ENCODE measurements around the gene OR8U1.

OR8U1 gene

GRCh38 chr11:56404393-56404792 is 29.0 kb downstream of the OR8U1 start:
- TF ChIP-seq CTCF (IDR thresholded peaks at IDR 0.05; ENCODE audit: low read length) (no peak), EZH2 (IDR thresholded peaks at IDR 0.05; ENCODE audit: borderline replicate concordance, low read length) (no peak)
- Histone ChIP-seq H3K9me2 (ENCODE audit: low read depth, low read length) (no peaks in the 10 kb centered on the region), H2AFZ (ENCODE audit: low read length) (no peak overlapping the region), H3K4me1 (ENCODE audit: insufficient read depth, low read length, severe bottlenecking) (no peaks in the 10 kb centered on the region), H3K27me3 (ENCODE audit: insufficient read depth, low read length) (no peaks in the 10 kb centered on the region), H3K36me3 (ENCODE audit: insufficient read depth, low read length) (no peaks in the 10 kb centered on the region), H3K4me2 (ENCODE audit: low read length) (no peak overlapping the region), H3K9me3 (ENCODE audit: low read length) (no peaks in the 10 kb centered on the region), H3K4me3 (ENCODE audit: low read depth, low read length, poor library complexity, severe bottlenecking) (no peak overlapping the region), H4K20me1 (ENCODE audit: insufficient read depth, low read length) (no peaks in the 10 kb centered on the region), H3K9ac (ENCODE audit: low read length) (no peak overlapping the region), H3K79me2 (ENCODE audit: insufficient read depth, low read length) (no peaks in the 10 kb centered on the region), H3F3A (ENCODE audit: insufficient read depth, low read length) (no peaks in the 10 kb centered on the region), H3K27ac (ENCODE audit: low read depth, low read length, poor library complexity, severe bottlenecking) (no peak overlapping the region)

GRCh38 chr11:56410801-56411200 is 35.4 kb downstream of the OR8U1 start:
- no peaks in the 10 kb centered on the region for H3K79me2 ChIP-seq (ENCODE audit: insufficient read depth, low read length)
- H3K27ac ChIP-seq (ENCODE audit: low read depth, low read length, poor library complexity, severe bottlenecking), result no peak overlapping the region
- no peak overlapping the region for H3K4me3 ChIP-seq (ENCODE audit: low read depth, low read length, poor library complexity, severe bottlenecking)
- no peak overlapping the region for H3K4me2 ChIP-seq (ENCODE audit: low read length)
- no peaks in the 10 kb centered on the region for H3F3A ChIP-seq (ENCODE audit: insufficient read depth, low read length)
- no peaks in the 10 kb centered on the region for H4K20me1 ChIP-seq (ENCODE audit: insufficient read depth, low read length)
- no peaks in the 10 kb centered on the region for H3K9me2 ChIP-seq (ENCODE audit: low read depth, low read length)
- TF ChIP-seq CTCF (IDR thresholded peaks at IDR 0.05; ENCODE audit: low read length), result no peak
- no peak for TF ChIP-seq EZH2 (IDR thresholded peaks at IDR 0.05; ENCODE audit: borderline replicate concordance, low read length)
- no peaks in the 10 kb centered on the region for H3K36me3 ChIP-seq (ENCODE audit: insufficient read depth, low read length)
- no peaks in the 10 kb centered on the region for H3K27me3 ChIP-seq (ENCODE audit: insufficient read depth, low read length)
- no peak overlapping the region for H2AFZ ChIP-seq (ENCODE audit: low read length)
- no peaks in the 10 kb centered on the region for H3K9me3 ChIP-seq (ENCODE audit: low read length)
- H3K9ac ChIP-seq (ENCODE audit: low read length), result no peak overlapping the region
- H3K4me1 ChIP-seq (ENCODE audit: insufficient read depth, low read length, severe bottlenecking), result no peaks in the 10 kb centered on the region

GRCh38 chr11:56412396-56412795 is 37.0 kb downstream of the OR8U1 start, which contains the start of gene OR5AL1:
TSS of gene OR5AL1 (plus strand) at chr11:56412696.
- TF ChIP-seq EZH2 (IDR thresholded peaks at IDR 0.05; ENCODE audit: borderline replicate concordance, low read length), result no peak
- no peak for TF ChIP-seq CTCF (IDR thresholded peaks at IDR 0.05; ENCODE audit: low read length)
- Histone ChIP-seq H3K9me2 (ENCODE audit: low read depth, low read length) (no peaks in the 10 kb centered on the region), H3K36me3 (ENCODE audit: insufficient read depth, low read length) (no peaks in the 10 kb centered on the region), H3K9ac (ENCODE audit: low read length) (no peak within 1 kb of the TSS), H3K9me3 (ENCODE audit: low read length) (no peaks in the 10 kb centered on the region), H3K27me3 (ENCODE audit: insufficient read depth, low read length) (no peaks in the 10 kb centered on the region), H2AFZ (ENCODE audit: low read length) (no peak within 1 kb of the TSS), H4K20me1 (ENCODE audit: insufficient read depth, low read length) (no peaks in the 10 kb centered on the region), H3K27ac (ENCODE audit: low read depth, low read length, poor library complexity, severe bottlenecking) (no peak within 1 kb of the TSS), H3K4me2 (ENCODE audit: low read length) (no peak within 1 kb of the TSS), H3K4me1 (ENCODE audit: insufficient read depth, low read length, severe bottlenecking) (no peaks in the 10 kb centered on the region), H3F3A (ENCODE audit: insufficient read depth, low read length) (no peaks in the 10 kb centered on the region), H3K79me2 (ENCODE audit: insufficient read depth, low read length) (no peaks in the 10 kb centered on the region), H3K4me3 (ENCODE audit: low read depth, low read length, poor library complexity, severe bottlenecking) (no peak within 1 kb of the TSS)
